HG02798 (cell line): ENCODE results near the gene NBEAL1.
"Not testable (repeated sequence)": the region's sequence is repeated elsewhere in the genome, so short reads cannot be mapped to it uniquely, and the experiment has no call there.

Experiments used
- ATAC-seq: cut with Tn5 transposase; IDR thresholded peaks from one replicate; pipeline ENCODE4 v1.9.1; 2021; ENCODE audit warnings: mild to moderate bottlenecking; ENCODE audit not compliant: unreplicated experiment, poor library complexity

NBEAL1 gene

DNA sequence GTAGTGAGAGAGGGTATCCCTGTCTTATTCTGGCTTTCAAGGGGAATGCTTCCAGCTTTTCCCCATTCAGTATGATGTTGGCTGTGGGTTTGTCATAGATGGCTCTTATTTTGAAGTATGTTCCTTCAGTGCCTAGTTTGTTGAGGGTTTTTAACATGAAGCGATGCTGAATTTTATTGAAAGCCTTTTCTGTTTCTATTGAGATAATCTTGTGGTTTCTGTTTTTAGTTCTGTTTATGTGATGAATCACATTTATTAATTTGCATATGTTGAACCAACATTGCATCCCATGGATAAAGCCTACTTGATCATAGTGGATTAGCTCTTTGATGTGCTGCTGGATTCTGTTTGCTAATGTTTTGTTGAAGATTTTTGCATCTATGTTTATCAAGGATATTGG lies 87.7 kb downstream of the NBEAL1 start:
- ATAC-seq: not testable (repeated sequence)

DNA sequence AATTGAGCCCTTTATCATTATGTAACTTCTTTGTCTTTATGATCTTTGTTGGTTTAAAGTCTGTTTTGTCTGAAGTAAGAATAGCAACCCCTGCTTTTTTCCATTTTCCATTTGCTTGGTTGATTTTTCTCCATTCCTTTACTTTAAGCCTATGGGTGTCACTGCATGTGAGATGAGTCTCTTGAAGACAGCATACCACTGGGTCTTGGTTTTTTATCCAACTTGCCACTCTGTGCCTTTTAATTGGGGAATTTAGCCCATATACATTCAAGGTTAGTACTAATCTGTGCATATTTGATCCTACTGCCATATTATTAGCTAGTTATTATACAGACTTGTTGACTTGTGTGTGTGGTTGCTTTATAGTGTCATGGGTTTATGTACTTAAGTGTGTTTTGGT lies 89.6 kb downstream of the NBEAL1 start:
- ATAC-seq: no peak

DNA sequence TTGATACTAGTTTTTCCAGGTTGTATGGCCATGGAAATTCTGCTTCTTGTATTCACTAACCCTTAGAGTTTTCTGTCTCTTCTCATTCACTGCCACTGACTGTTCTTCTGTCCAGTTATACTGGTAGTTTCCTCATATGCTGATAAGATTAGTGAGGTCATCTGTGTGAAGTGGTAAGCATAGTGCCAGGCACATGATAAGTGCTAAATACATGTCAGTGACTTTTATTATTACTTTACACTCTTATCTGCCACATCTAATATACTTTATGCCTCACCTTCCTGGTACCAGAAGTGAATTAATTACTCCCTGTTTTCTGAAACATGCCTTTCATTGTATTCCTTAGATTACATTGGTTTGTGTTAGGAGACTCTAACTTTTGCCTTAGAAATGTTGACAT lies 91.3 kb downstream of the NBEAL1 start:
- ATAC-seq: no peak

DNA sequence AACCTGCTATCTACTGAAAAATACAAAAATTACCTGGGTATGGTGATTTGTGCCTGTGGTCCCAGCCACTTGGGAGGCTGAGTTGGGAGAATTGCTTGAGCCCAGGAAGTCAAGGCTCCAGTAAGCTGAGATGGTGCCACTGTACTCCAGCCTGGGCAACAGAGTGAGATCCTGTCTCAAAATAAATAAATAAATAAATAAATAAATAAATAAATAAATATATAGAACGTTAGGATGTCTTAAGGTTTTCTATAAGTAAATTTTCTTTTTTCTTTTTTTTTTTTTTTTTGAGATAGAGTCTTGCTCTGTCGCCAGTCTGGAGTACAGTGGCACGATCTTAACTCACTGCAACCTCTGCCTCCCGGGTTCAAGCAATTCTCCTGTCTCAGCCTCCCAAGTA lies 95.8 kb downstream of the NBEAL1 start:
- ATAC-seq: not testable (repeated sequence)

DNA sequence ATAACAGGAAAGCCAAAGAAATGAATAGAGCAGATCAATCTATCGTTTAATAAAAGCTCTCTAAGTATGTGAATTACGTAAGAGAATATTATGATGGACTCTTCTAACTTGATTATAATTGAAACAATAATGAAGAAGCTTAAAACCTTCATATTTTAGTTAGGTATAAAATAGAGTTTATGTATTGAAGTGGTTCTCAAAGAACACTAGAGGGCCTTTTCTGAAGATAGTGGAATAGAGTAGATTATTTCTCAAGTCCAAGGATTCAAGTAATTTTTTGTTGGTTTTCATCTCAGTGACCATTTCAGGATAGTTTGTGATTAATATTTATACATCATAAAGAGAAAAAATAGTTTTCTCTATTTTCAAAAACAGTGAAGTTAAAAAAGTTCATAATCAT lies 97.7 kb downstream of the NBEAL1 start:
- ATAC-seq: no peak

DNA sequence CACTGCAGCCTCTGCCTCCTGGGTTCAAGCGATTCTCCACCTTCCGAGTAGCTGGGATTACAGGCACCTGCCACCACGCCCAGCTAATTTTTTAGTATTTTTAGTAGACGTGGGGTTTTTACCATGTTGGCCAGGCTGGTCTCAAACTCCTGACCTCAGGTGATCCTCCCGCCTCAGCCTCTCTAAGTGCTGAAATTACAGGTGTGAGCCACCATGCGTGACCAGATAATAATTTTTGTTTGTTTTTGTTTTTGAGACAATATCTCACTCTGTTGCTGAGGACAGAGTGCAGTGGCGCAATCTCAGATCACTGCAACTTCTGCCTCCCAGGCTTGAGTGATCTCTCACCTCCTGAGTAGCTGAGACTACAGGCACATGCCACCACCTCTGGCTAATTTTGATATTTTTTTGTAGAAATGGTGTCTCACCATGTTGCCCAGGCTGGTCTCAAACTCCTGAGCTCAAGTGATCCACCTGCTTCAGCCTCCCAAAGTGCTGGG lies 100.6 kb downstream of the NBEAL1 start:
- not testable (repeated sequence) for ATAC-seq

DNA sequence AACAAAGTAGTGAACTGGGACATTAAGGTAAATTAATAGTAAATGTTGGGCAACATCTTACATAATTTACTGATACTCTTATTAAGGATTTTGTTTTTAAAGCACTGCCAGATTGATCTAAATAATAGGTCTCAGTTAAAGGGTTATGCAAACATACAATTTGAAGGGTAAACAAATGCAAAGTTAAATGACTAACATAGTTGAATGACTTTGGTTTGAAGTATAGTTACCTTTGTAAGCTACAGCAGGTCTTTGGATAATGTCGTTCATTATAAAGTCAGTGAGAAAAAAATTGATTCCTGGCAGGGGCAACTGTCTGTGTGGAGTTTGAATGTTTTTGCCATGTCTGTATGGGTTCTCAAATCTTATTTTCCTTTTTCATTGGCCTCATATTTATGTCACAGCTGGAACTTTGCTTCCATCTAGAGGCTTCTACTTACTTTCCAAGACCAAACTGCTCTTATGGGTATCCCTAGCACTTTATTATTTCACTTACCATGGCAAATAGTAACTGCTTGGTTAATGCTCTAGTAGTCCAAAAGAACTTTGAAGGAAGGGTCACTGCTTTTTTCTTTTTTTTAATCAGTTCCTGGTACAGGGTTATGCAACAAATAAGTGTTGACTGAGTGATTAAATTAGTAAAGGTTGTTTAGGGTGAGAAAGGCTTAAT lies 107.8 kb downstream of the NBEAL1 start:
- no peak for ATAC-seq

DNA sequence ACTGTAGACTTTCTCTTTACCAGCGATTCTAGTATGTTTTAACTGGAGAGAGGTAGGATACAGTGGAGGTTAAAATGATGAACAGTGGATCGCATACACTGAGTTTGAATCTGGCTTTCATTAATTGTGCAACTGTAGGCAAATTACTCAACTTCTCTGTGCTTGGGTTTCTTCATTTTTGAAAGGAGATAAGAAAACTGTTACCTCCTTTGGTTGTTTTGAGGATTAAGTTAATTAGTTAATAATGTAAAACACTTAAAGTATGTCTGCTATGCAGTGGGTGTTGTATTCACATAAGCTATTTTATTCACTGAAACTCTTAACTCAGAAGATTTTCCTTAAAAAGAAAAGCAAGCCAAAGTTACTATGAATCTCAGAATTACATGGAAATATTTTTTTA lies 112.3 kb downstream of the NBEAL1 start:
- ATAC-seq: no peak

DNA sequence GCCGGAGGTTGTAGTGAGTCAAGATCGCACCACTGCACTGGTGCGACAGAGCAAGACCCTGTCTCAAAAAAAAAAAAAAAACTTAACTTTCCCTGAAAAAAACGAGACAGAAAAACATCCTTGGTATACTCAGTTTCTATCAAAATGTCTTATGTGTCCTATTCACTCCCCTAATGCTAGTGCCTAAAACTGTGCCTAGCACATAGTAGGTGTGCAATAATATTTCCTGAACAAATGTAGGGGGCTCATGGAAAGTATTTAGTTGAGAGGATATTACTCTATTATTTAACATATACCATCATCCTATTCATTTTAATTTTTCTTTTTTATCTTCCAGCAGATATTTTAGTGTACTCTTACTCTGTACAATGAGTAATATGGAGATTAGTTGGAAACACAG lies 120.4 kb downstream of the NBEAL1 start:
- no peak for ATAC-seq

DNA sequence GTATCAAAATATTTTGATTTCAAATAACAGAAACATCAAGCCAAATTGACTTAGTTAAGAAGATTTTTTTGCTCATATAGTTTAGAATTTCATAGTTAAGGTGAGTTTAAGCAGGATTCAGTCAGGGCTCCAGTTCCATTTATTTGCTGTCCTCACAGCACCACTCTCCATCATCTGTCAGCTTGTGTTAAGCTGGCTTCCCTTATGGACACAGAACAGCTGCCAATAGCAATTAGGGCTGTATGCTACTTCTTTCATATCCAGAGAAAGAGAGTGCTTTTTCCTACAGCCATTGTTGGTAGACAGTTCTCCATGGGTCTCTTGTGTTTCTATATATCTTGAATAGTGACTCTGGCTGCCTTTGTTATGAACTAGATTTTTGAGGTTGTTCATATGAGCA lies 128.7 kb downstream of the NBEAL1 start:
- no peak for ATAC-seq

DNA sequence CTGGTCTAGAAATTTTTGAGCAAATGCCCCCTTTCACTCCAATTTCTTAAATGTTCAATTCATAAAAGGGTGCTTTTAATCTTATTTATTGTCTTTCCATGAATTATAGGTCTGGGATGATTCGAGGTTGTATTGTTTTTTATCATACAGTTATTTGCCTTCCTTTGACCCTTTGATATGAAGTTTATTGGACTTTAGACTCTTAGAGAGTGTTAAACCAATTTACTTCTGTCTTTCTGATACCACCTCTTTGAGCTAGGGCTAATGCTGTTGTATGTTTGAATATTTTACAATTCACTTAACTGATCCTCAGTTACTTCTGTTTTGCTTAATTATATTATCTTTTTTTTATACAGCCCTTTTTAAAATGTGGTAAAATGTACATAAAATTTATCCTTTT lies 134.5 kb downstream of the NBEAL1 start:
- no peak for ATAC-seq

DNA sequence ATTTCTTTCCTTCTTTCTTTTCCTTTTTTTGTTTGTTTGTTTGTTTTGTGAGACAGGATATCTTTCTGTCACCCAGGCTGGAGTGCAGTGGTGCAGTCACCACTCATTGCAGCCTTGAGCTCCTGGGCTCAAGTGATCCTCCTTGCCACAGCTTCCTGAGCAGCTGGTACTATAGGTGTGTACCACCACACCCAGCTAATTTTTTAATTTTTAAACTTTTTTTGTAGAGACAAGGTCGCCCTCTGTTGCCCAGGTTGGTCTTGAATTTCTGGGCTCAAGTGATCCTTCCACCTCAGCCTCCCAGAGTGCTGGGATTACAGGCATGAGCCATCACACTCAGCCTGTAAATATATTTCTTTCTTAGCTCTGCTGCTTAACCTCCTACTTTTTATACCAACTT lies 140.7 kb downstream of the NBEAL1 start:
- no peak for ATAC-seq

DNA sequence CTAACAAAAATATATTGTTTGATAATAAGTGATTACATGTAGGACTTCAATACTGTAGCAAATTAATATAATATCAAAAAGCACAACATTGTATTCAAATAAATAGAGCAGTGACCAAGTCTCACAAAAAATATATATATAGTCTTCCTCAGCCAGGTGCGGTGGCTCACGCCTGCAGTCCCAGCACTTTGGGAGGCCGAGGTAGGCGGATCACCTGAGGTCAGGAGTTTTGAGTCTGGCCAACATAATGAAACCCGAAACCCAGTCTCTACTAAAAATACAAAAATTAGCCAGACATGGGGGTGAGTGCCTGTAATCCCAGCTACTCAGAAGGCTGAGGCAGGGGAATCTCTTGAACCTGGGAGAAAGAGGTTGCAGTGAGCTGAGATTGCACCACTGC lies 148.0 kb downstream of the NBEAL1 start:
- not testable (repeated sequence) for ATAC-seq

DNA sequence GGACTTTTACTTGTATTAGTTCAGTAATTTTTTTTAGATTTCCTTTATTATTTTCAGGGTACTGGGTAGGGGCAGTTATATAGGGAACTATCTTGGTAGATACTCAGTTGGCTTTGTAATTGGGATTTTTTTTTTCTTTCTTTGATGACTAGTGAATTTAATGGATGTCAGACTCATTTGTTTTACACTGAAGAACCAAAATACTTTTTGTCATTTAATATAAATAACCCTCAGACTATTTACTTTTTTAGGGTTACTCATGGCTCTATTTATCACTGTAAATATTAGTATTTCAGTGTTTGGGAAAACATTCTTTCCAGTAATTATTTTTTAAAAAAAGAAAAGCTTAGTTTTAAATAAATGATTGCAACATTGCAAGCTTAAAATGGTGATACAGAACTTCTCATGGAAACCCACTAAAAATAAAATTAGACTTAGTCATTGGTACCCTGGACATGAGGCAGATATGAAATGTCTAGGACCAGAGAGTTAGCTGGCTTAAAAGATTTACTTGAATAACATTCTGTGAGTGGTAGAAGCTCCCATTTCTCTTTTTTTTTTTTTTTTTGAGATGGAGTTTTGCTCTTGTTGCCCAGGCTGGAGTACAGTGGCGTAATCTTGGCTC lies 149.7 kb downstream of the NBEAL1 start:
- no peak for ATAC-seq

DNA sequence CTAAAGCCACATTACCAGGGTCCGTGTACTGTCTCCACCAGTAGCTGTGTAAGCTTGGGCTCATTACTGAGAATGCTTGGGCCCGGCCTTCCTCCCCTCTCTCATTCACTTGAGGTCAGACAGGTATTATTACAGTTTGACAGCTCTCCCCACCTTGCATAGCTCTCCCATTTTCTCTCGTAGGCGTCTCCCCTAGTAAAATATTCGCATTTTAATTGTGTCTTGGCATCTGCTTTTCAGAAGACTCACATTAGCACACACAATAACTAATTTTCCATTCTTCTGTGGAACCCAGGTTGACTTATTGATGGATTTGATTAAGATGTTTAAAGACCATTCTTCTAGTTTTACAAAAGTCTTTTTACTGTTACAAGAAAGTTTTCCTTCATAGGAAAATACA lies 153.1 kb downstream of the NBEAL1 start:
- ATAC-seq: no peak

DNA sequence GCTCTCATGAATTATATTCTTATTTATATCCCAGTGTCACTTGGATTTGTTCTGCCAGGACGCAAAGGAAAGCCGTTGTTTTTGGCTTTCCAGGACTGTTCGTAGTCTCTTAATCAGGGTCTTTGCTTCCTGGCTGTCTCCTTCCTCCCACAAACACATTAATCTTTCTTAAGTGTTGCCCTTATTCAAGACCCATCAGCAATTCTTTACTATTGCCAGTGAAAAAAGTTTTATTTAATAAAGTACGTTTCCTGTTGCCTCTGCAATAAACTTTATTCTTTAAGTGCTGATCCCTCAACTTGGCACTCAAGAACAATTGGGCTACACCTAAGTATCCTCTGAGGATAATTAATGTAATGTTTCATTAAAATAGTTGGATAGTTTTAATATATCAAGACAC lies 155.8 kb downstream of the NBEAL1 start:
- ATAC-seq: no peak

DNA sequence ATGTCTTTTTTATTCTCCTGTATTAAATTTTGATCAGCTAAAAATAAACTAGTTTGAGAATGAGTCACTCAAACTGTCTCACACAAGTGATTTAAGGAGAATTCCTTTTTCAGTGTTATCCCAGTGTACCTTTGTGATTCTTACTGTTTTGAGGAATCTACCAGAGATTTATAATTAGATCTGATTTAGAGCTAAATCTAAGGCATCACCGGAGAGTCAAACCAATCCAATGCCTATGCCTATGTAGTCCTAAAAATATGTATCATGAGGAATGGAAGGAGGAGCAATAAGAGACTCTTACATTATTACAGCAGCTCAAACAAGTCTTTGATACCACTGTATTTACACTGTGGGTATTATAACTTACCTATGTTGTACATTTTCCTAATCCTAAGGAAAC lies 160.7 kb downstream of the NBEAL1 start:
- ATAC-seq: no peak

DNA sequence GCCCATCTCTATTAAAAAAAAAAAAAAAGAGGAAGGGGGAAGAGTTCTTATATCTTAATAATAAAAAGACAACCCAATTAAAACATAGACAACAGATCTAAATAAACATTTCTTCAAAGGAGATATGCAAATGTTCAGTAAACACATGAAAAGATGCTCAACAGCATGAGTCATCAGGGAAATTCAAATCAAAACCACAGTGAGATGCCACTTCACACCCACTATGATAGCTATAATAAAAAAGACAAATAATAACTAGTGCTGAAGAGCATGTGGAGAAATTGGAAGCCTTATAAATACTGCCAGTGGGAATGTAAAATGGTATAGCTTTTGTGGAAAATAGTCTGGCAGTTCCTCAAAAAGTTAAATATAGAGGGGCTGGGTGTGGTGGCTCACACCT lies 162.7 kb downstream of the NBEAL1 start:
- ATAC-seq: no peak

DNA sequence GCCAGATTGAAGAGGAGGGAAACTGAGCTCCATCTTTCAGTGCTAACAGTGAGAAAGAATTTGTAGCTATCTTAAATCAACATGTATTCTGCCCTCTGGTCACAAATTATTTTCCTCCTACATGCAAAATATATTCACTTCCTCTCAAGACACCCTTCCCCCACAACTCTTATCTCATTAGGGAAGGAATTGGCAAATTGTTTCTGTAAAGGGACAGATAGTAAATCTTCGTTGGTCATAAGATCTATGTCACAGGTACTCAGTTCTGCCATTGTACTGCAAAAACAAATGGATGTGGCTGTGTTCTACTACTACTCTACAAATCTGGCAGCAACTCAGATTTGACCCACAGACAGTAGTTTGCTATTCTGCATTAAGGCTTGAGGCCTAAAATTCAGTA lies 171.2 kb downstream of the NBEAL1 start:
- ATAC-seq: no peak

DNA sequence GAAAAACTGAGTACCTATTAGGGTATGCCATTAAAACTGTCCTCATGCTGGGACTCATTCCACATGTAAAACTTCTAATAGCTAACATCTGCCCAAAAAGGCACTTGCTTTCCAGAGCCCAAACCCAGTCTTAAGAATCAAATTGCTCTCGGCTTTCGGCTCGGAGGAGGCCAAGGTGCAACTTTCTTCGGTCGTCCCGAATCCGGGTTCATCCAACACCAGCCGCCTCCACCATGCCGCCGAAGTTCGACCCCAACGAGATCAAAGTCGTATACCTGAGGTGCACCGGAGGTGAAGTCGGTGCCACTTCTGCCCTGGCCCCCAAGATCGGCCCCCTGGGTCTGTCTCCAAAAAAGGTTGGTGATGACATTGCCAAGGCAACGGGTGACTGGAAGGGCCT lies 175.9 kb downstream of the NBEAL1 start:
- not testable (repeated sequence) for ATAC-seq

DNA sequence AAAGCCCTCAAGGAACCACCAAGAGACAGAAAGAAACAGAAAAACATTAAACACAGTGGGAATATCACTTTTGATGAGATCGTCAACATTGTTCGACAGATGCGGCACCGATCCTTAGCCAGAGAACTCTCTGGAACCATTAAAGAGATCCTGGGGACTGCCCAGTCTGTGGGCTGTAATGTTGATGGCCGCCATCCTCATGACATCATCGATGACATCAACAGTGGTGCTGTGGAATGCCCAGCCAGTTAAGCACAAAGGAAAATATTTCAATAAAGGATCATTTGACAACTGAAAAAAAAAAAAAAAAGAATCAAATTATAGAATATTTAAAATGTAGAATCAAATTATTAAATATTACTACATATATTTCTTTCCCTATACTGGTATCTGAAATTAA lies 176.4 kb downstream of the NBEAL1 start:
- not testable (repeated sequence) for ATAC-seq

DNA sequence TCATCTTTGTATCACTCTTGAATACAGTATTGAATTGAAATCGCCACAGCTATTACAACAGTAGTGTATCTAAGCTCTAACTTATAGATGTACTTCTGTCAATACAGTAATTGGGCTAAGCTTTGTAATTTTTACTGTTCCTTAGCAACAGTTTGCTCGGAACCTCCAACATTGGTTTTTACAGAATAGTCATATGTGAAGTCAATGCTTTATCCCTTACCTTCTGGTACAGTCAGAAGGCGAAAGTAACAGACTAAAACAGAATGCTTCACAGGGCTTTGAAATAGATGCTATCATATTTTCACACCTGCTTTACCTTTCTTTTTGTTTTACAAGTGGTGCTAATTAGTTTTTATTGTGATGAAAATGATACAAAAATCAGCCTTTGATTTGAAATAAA lies 177.3 kb downstream of the NBEAL1 start:
- ATAC-seq: no peak
